NCI-H748 (cell line): ENCODE data around the gene GNRH2.
A peak's percentile ranks its signal among the peaks of the same experiment; 100 is the strongest.
"Not testable (repeated sequence)": the region's sequence is repeated elsewhere in the genome, so short reads cannot be mapped to it uniquely, and the experiment has no call there.

Experiments
- DNase-seq: peaks from one replicate; lab custom pipeline; 2025; ENCODE audit not compliant: unreplicated experiment; lab: John Stamatoyannopoulos, UW

Gene GNRH2

GRCh38 chr20:3072530-3073250 lies 29.3 kb downstream of the GNRH2 start:
- no peak for DNase-seq

GRCh38 chr20:3073251-3073643 lies 29.8 kb downstream of the GNRH2 start:
- not testable (repeated sequence) for DNase-seq

GRCh38 chr20:3074812-3075211 lies 31.4 kb downstream of the GNRH2 start:
- peak; percentile 28 for DNase-seq

- not testable (repeated sequence) for DNase-seq
Measured at GRCh38 chr20:3075315-3075714, 31.9 kb downstream of the GNRH2 start.

- DNase-seq: no peak
Measured at GRCh38 chr20:3077618-3078134, 34.3 kb downstream of the GNRH2 start.

- DNase-seq: no peak
Measured at GRCh38 chr20:3080939-3081388, 37.5 kb downstream of the GNRH2 start.

- DNase-seq: no peak
Measured at GRCh38 chr20:3081641-3082040, 38.2 kb downstream of the GNRH2 start.

- peak; percentile 64 for DNase-seq
Measured at GRCh38 chr20:3082306-3082951, 39.0 kb downstream of the GNRH2 start.

GRCh38 chr20:3082955-3083952 lies 39.8 kb downstream of the GNRH2 start:
- DNase-seq: peak; percentile 52

GRCh38 chr20:3084283-3084985 lies 41.0 kb downstream of the GNRH2 start, which contains the start of gene AVP:
AVP (minus strand) TSS chr20:3084724; CDS start chr20:3084674, 50 bp downstream.
- DNase-seq: no peak

GRCh38 chr20:3084986-3085360 lies 41.6 kb downstream of the GNRH2 start:
- no peak for DNase-seq

GRCh38 chr20:3085571-3086072 lies 42.2 kb downstream of the GNRH2 start:
- DNase-seq: no peak

- no peak for DNase-seq
Measured at GRCh38 chr20:3088031-3088430, 44.6 kb downstream of the GNRH2 start.

- DNase-seq: no peak
Measured at GRCh38 chr20:3090565-3090964, 47.1 kb downstream of the GNRH2 start.

GRCh38 chr20:3092611-3093379 lies 49.4 kb downstream of the GNRH2 start:
- no peak for DNase-seq

GRCh38 chr20:3093861-3094361 lies 50.5 kb downstream of the GNRH2 start:
- DNase-seq: no peak

- no peak for DNase-seq
Measured at GRCh38 chr20:3094848-3095629, 51.6 kb downstream of the GNRH2 start.
